ENCODE results near the gene KIF16B.

DNA sequence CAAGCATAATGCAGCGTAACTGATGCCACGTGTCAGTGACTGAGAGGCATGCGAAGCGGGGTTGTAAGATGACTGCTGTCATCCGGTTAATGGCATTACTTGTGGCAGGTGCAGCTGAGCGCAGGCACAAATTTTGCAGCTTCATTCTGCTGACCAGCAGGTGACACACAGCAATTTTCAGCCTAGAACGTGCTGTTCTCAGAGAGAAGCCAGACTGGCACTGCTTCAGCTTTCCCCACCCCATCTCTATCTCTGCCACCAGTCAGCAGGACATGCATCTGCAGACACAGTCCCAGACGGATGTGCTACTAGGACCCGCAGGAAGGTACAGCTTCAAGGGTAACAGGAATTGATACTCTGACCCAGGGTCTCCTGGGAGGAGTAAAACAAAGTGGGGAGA is 221.8 kb downstream of the KIF16B start:
- TF ChIP-seq CTCF (IDR thresholded peaks at IDR 0.05) (no peak), POLR2A (IDR thresholded peaks at IDR 0.05) (no peak)

Measured in uterus (tissue), 2 donors.